ENCODE data around the gene USP33.

Gene USP33

DNA sequence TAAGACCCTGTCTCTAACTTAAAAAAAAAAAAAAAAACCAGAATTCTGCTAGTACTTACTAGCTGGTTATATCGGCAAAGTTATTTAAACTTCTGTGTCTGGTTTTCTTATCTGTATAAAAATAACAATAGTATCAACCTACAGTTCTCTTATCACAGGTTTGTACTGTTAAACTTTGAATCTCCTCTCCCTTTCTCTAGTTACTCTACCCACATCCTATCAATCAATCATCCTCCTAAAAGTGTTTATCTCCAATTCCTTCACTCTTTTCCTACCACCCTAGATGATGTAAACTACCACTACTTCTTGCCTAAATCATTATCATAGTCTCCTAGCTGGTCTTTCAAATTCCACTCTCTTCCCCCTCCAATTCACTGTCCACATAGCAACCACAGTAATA is 27.6 kb downstream of the USP33 start:
- Histone ChIP-seq H3K4me3 (IDR thresholded peaks at IDR 0.05; ENCODE audit: insufficient read depth, low read depth, low read length) (no peak overlapping the region), H3K27ac (no peak overlapping the region), H3K27me3 (ENCODE audit: insufficient read depth, low read depth) (no peaks in the 10 kb centered on the region), H3K36me3 (ENCODE audit: insufficient read depth) (no peaks in the 10 kb centered on the region), H3K79me2 (ENCODE audit: insufficient read depth, low read depth) (no peaks in the 10 kb centered on the region), H3K4me2 (no peak overlapping the region), H3K4me1 (ENCODE audit: low read depth, poor library complexity, severe bottlenecking) (no peaks in the 10 kb centered on the region), H2AFZ (ENCODE audit: low read depth) (no peak overlapping the region), H4K20me1 (ENCODE audit: insufficient read depth) (no peaks in the 10 kb centered on the region), H3K9ac (no peak overlapping the region)
- TF ChIP-seq, protein P1, sequence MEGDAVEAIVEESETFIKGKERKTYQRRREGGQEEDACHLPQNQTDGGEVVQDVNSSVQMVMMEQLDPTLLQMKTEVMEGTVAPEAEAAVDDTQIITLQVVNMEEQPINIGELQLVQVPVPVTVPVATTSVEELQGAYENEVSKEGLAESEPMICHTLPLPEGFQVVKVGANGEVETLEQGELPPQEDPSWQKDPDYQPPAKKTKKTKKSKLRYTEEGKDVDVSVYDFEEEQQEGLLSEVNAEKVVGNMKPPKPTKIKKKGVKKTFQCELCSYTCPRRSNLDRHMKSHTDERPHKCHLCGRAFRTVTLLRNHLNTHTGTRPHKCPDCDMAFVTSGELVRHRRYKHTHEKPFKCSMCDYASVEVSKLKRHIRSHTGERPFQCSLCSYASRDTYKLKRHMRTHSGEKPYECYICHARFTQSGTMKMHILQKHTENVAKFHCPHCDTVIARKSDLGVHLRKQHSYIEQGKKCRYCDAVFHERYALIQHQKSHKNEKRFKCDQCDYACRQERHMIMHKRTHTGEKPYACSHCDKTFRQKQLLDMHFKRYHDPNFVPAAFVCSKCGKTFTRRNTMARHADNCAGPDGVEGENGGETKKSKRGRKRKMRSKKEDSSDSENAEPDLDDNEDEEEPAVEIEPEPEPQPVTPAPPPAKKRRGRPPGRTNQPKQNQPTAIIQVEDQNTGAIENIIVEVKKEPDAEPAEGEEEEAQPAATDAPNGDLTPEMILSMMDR (conservative IDR thresholded peaks at IDR 0.05; ENCODE audit: low read depth, low read length): no peak

DNA sequence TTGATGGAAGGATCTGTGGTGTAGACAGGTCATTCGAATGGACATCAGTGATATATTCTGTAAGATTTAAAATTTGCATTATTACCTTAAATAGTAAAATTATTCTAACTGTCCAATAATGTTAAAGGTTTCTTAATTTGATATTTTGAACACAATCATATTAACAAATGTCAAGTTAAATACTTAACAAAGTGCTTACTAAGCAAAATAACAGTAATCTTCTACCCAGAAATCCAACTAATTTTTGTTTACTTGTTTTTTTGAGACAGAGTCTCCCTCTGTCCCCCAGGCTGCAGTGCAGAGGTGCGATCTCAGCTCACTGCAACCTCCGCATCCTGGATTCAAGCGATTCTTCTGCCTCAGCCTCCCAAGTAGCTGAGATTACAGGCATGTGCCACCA is 33.9 kb downstream of the USP33 start:
- H3K4me1 ChIP-seq (ENCODE audit: low read depth, poor library complexity, severe bottlenecking): no peaks in the 10 kb centered on the region
- H2AFZ ChIP-seq (ENCODE audit: low read depth): no peak overlapping the region
- no peaks in the 10 kb centered on the region for H3K36me3 ChIP-seq (ENCODE audit: insufficient read depth)
- no peaks in the 10 kb centered on the region for H4K20me1 ChIP-seq (ENCODE audit: insufficient read depth)
- H3K79me2 ChIP-seq (ENCODE audit: insufficient read depth, low read depth): no peaks in the 10 kb centered on the region
- no peak overlapping the region for H3K27ac ChIP-seq
- TF ChIP-seq, protein P1 (conservative IDR thresholded peaks at IDR 0.05; ENCODE audit: low read depth, low read length): no peak
- H3K4me2 ChIP-seq: no peak overlapping the region
- no peaks in the 10 kb centered on the region for H3K27me3 ChIP-seq (ENCODE audit: insufficient read depth, low read depth)
- no peak overlapping the region for H3K4me3 ChIP-seq (IDR thresholded peaks at IDR 0.05; ENCODE audit: insufficient read depth, low read depth, low read length)
- H3K9ac ChIP-seq: no peak overlapping the region

DNA sequence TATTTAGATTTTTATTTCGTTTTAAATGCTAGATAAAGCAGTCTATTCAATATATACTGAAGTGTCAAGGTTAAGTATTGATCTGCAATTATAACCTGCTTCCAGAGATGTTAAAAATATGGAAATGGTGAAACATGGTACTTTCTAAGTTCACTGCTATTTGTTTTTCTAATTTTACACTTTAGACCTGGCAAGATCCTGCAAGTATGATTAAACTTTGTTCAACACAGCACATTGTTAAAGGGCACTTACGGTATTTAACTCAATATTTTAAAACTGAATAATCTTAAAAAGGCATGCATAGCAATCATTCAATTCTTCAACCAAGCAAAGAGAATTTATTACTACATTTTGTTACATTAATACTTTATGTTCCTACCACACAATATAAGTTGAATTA is 41.5 kb downstream of the USP33 start:
- Histone ChIP-seq H3K4me3 (IDR thresholded peaks at IDR 0.05; ENCODE audit: insufficient read depth, low read depth, low read length) (no peak overlapping the region), H3K9ac (no peak overlapping the region), H3K27ac (no peak overlapping the region), H3K79me2 (ENCODE audit: insufficient read depth, low read depth) (no peaks in the 10 kb centered on the region), H2AFZ (ENCODE audit: low read depth) (no peak overlapping the region), H3K36me3 (ENCODE audit: insufficient read depth) (no peaks in the 10 kb centered on the region), H4K20me1 (ENCODE audit: insufficient read depth) (no peaks in the 10 kb centered on the region), H3K4me2 (no peak overlapping the region), H3K4me1 (ENCODE audit: low read depth, poor library complexity, severe bottlenecking) (no peaks in the 10 kb centered on the region), H3K27me3 (ENCODE audit: insufficient read depth, low read depth) (no peaks in the 10 kb centered on the region)
- TF ChIP-seq, protein P1 (conservative IDR thresholded peaks at IDR 0.05; ENCODE audit: low read depth, low read length): no peak

DNA sequence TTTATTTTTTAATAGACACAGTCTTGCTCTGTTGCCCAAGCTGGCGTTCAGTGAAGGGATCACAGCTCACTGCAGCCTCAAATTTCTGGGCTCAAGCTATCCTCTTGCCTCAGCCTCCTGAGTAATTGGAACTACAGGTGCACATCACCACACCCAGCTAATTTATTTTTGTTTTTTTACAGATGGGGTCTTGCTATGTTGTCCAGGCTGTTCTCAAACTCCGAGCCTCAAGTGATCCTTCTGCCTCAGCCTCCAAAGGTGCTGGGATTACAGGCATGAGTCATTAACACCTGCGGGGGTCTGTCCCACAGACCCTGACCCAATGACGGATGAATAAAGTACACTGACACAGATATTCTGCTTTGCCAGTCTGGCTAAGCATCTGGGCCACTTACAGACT is 43.6 kb downstream of the USP33 start:
- H3K27me3 ChIP-seq (ENCODE audit: insufficient read depth, low read depth): no peaks in the 10 kb centered on the region
- no peaks in the 10 kb centered on the region for H3K36me3 ChIP-seq (ENCODE audit: insufficient read depth)
- H3K27ac ChIP-seq: no peak overlapping the region
- H3K4me1 ChIP-seq (ENCODE audit: low read depth, poor library complexity, severe bottlenecking): no peaks in the 10 kb centered on the region
- H3K4me2 ChIP-seq: no peak overlapping the region
- no peaks in the 10 kb centered on the region for H4K20me1 ChIP-seq (ENCODE audit: insufficient read depth)
- no peak overlapping the region for H3K9ac ChIP-seq
- no peak overlapping the region for H2AFZ ChIP-seq (ENCODE audit: low read depth)
- H3K79me2 ChIP-seq (ENCODE audit: insufficient read depth, low read depth): no peaks in the 10 kb centered on the region
- no peak overlapping the region for H3K4me3 ChIP-seq (IDR thresholded peaks at IDR 0.05; ENCODE audit: insufficient read depth, low read depth, low read length)
- TF ChIP-seq, protein P1 (conservative IDR thresholded peaks at IDR 0.05; ENCODE audit: low read depth, low read length): no peak

DNA sequence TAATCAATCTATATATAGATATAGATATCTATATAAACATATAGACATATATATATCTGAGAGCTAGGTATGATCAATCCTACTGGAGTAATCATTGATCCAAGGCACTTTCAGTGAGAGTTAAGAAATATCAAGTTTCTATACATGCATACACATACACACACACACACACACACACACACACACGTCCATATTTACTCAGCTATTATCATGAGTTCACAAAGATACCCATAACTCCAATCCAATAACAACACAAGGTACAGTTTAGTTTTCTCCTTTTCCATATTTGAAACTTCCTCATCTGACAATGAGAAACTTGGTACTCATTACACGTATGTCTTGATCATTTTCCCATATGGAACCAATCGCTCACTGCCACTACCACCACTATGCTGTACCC is 49.9 kb downstream of the USP33 start:
- Histone ChIP-seq H3K79me2 (ENCODE audit: insufficient read depth, low read depth) (no peaks in the 10 kb centered on the region), H4K20me1 (ENCODE audit: insufficient read depth) (no peaks in the 10 kb centered on the region), H3K4me2 (no peak overlapping the region), H3K4me3 (IDR thresholded peaks at IDR 0.05; ENCODE audit: insufficient read depth, low read depth, low read length) (no peak overlapping the region), H3K27me3 (ENCODE audit: insufficient read depth, low read depth) (no peaks in the 10 kb centered on the region), H2AFZ (ENCODE audit: low read depth) (no peak overlapping the region), H3K27ac (no peak overlapping the region), H3K9ac (no peak overlapping the region), H3K36me3 (ENCODE audit: insufficient read depth) (no peaks in the 10 kb centered on the region), H3K4me1 (ENCODE audit: low read depth, poor library complexity, severe bottlenecking) (no peaks in the 10 kb centered on the region)
- TF ChIP-seq, protein P1 (conservative IDR thresholded peaks at IDR 0.05; ENCODE audit: low read depth, low read length): no peak

All from KMS-11 (cell line).